ENCODE results near the gene IER3IP1. TPM values are rescaled to one million over a fixed set of nuclear protein-coding genes. Genes with fewer than 3 reads are reported as not detected.
A peak's percentile ranks its signal among the peaks of the same experiment; 100 is the strongest.

Gene IER3IP1, protein sequence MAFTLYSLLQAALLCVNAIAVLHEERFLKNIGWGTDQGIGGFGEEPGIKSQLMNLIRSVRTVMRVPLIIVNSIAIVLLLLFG
- total RNA-seq (10 to 100 TPM in 4 of 7 donors, 1 to 10 TPM in 3; 8.9 to 14.0 (median 10.0) TPM), polyA plus RNA-seq (10 to 100 TPM; 12.1 to 13.4 TPM)
- long read RNA-seq, donor 1, transcript IER3IP1-201 (3 exons, 3,689 nt), result major isoform, 177 of 178 reads
- long read RNA-seq, donor 1, partial matches to known transcripts, result 1 of 178 reads
- long read RNA-seq, donor 1, other reads (novel, unspliced or antisense), result 0 of 178 reads
- long read RNA-seq, donor 2, transcript IER3IP1-201 (3 exons, 3,689 nt), result major isoform, 102 of 102 reads
- long read RNA-seq, donor 2, partial matches to known transcripts, result 0 of 102 reads
- long read RNA-seq, donor 2, other reads (novel, unspliced or antisense), result 0 of 102 reads
- long read RNA-seq, donor 3, transcript IER3IP1-201 (3 exons, 3,689 nt), result major isoform, 70 of 71 reads
- long read RNA-seq, donor 3, partial matches to known transcripts, result 0 of 71 reads
- long read RNA-seq, donor 3, other reads (novel, unspliced or antisense), result 1 of 71 reads

DNA sequence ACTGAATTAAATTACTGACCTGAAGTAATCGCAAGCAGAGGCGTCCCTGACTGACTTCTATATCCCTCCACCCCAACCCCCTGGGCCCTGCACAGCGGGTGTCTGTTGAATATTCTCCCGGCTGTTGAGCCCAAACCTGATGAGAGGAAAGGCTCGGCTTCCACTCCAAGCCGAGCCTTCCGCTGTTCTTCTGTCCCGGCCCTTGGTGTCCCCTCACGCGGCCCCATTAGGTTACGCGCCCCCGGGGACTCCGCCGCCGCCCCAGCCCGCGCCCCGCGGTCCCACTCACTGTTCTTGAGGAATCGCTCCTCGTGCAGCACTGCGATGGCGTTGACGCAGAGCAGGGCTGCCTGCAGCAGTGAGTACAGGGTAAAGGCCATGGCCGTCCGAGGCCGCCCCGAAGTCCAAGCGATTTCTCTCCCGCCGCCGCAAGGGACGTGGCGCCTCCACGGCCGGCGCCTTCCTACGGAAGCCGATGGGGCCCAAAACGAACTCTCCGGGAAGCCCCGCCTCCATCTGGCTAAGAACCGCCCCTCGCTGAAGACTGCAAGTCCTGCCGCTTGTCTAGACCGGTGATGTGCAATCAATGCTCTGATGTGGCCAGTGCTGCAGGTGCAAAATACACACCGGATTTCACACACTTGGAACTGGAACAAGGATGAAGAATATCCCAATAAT lies at the start of gene IER3IP1:
IER3IP1 (minus strand) TSS at position 467 of the 678 bp plus-strand sequence; CDS start at position 380, 87 bp downstream.
- no peaks in the 10 kb centered on the region for H3K9me3 ChIP-seq
- H3K36me3 ChIP-seq, result no peaks in the 10 kb centered on the region
- WGBS, 3 donors, result 0 to 1% (median 1%) methylated on average over 33 to 48 of the region's 48 CpGs
- peak; percentile 87 to 95 (median 93) for DNase-seq
- peak within 1 kb of the TSS; percentile 99 for H3K4me3 ChIP-seq
- peak within 1 kb of the TSS; percentile 2 to 68 for H3K27ac ChIP-seq
- H3K4me1 ChIP-seq (ENCODE audit: insufficient read depth), result peaks cover 10% of the 10 kb centered on the region
- no peaks in the 10 kb centered on the region for H3K27me3 ChIP-seq
- TF ChIP-seq EP300 (IDR thresholded peaks at IDR 0.05) (no peak), POLR2A (IDR thresholded peaks at IDR 0.05) (peak; percentile 53)
- TF ChIP-seq, protein P1, sequence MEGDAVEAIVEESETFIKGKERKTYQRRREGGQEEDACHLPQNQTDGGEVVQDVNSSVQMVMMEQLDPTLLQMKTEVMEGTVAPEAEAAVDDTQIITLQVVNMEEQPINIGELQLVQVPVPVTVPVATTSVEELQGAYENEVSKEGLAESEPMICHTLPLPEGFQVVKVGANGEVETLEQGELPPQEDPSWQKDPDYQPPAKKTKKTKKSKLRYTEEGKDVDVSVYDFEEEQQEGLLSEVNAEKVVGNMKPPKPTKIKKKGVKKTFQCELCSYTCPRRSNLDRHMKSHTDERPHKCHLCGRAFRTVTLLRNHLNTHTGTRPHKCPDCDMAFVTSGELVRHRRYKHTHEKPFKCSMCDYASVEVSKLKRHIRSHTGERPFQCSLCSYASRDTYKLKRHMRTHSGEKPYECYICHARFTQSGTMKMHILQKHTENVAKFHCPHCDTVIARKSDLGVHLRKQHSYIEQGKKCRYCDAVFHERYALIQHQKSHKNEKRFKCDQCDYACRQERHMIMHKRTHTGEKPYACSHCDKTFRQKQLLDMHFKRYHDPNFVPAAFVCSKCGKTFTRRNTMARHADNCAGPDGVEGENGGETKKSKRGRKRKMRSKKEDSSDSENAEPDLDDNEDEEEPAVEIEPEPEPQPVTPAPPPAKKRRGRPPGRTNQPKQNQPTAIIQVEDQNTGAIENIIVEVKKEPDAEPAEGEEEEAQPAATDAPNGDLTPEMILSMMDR (IDR thresholded peaks at IDR 0.05), result peak in 2 of 3 donors; percentile 9 to 31
- intact Hi-C loops (cut with DNase I), result no loop called here

DNA sequence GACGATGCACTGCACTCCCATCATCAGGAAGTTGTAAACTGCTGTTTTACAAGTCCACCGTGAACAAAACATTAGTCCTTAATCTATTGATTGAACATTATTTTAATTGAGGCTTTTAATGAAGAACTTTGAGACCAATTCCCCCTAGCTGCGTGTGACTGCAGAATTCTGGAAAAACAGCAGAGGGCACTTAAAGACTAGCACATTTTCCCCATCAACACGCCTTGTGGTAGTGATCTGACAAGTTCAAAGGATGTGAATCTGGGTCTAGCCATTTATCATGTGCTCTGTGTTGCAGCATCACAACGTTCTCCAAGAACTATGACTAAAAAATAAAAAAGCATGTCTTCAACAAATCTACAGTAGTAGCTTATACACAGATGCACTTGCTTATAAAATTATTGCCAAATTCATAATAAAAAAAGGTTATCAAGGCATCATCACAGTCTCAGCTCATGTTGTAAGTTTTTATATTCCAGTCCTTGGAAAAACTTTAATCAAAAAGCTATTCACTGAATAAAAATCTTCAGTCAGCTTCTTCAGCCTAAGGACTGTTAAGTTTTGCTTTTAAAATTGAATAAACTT lies 39.5 kb upstream of the IER3IP1 start:
- Histone ChIP-seq H3K4me1 (ENCODE audit: insufficient read depth) (no peaks in the 10 kb centered on the region), H3K27ac (no peak overlapping the region), H3K27me3 (no peaks in the 10 kb centered on the region), H3K4me3 (no peak overlapping the region), H3K9me3 (no peaks in the 10 kb centered on the region), H3K36me3 (no peaks in the 10 kb centered on the region)
- WGBS, 3 donors, result 0 to 2% (median 1%) methylated on average over 5 of the region's 5 CpGs
- intact Hi-C loops (cut with DNase I), result no loop called here
- no peak for DNase-seq
- TF ChIP-seq, protein P1 (IDR thresholded peaks at IDR 0.05), result no peak
- TF ChIP-seq EP300 (IDR thresholded peaks at IDR 0.05), result no peak
- TF ChIP-seq POLR2A (IDR thresholded peaks at IDR 0.05), result no peak

DNA sequence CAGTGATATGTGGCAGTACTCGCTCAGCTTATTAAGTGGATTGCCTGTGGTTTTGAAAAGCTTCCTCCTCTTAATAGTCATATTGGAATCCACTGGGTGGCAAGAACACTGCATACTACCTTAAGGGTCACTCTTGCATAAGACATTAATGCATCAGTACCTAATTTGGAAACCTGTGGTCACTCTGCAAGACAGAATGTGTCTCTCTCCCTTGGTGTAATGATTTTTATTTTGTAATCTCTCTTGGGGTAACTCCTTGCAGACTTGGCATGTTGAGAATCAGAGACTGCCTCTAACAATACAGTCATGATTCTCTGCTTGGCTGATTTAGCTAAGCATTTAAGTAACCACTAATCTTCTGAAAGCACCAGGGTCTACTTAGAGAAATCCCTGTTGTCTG lies 33.0 kb upstream of the IER3IP1 start:
- H3K27me3 ChIP-seq, result no peaks in the 10 kb centered on the region
- H3K36me3 ChIP-seq, result no peaks in the 10 kb centered on the region
- H3K27ac ChIP-seq, result no peak overlapping the region
- H3K4me3 ChIP-seq, result no peak overlapping the region
- intact Hi-C loops (cut with DNase I), result no loop called here
- no peaks in the 10 kb centered on the region for H3K4me1 ChIP-seq (ENCODE audit: insufficient read depth)
- TF ChIP-seq, protein P1 (IDR thresholded peaks at IDR 0.05), result no peak
- no peak for TF ChIP-seq EP300 (IDR thresholded peaks at IDR 0.05)
- 87 to 93% (median 90%) methylated on average over 1 of the region's 1 CpG for WGBS, 3 donors
- no peak for DNase-seq
- H3K9me3 ChIP-seq, result no peaks in the 10 kb centered on the region

DNA sequence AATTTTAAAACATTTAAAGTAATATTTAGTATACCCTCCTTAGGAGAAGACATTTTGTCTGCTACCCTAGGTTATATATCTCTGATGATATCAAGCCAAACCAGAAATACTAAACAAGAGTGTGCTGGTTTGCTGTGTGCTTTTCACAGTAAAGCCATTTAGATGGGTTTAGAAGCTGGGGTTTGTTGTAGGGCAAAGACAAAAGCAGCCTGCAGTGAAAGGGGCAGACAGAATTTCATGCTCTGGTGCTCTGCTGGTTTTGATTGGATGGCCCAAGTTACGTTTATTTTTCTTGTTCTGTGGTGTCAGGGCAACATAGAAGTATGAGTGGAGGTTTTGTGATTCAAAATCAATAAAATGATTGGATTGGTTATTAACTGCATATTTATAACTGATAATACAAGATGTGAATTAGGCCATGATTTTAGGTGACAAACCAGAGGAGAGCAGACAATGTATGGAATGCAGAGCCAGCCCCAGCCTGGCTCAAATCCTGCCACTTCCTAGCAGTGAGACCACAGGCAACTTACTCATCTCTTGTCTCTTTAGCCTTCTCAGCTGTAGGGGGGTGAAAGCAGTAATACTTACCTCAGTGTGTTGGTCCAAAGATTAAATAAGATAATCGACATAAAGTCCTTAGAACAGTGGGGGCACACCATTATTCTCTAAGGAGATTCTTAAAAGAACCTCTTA lies 30.9 kb upstream of the IER3IP1 start:
- 68 to 71% (median 69%) methylated on average over 2 of the region's 2 CpGs for WGBS, 3 donors
- no peak for DNase-seq
- no peaks in the 10 kb centered on the region for H3K36me3 ChIP-seq
- no peaks in the 10 kb centered on the region for H3K9me3 ChIP-seq
- H3K27ac ChIP-seq, result no peak overlapping the region
- TF ChIP-seq, protein P1 (IDR thresholded peaks at IDR 0.05), result no peak
- no peaks in the 10 kb centered on the region for H3K27me3 ChIP-seq
- no peak overlapping the region for H3K4me3 ChIP-seq
- no peaks in the 10 kb centered on the region for H3K4me1 ChIP-seq (ENCODE audit: insufficient read depth)
- intact Hi-C loops (cut with DNase I), result no loop called here

All from ovary (tissue), 10 donors.